Activated naive CD4-positive, alpha-beta T cell treated with Interleukin-2 at 50 U/mL for 16 hours (primary cell): Measurements from ENCODE around the gene IGF1R.

Experiments
- DNase-seq: peaks from one replicate; pipeline ENCODE4 v3.0.0-alpha.2; 2020

IGF1R gene

GRCh38 chr15:98712845-98713584, 64.7 kb downstream of the IGF1R start:
- DNase-seq = no peak

DNA sequence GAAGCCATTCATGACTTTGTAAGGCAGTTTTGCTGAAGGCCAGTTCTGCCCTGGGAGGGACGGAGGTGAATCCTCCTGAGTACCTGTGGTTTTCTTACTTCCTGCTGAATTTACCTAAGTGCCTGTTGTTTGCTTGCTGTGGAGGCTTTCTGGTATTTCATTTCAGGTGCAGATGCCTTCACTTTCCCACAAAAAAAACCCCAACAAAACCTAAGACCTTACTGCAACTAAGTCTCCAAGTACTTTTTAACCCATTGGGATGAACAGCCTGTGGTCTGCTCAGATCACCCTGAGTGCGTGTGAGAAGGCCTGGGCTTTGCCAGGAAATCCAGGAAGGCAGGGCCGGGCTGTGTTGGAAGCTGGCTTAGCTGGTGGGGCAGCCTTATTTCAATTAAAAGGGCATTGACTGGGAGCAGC, 65.3 kb downstream of the IGF1R start:
- no peak for DNase-seq

- DNase-seq = no peak
These were observed 66.6 kb downstream of the IGF1R start for GRCh38 chr15:98714922-98715321.

DNA sequence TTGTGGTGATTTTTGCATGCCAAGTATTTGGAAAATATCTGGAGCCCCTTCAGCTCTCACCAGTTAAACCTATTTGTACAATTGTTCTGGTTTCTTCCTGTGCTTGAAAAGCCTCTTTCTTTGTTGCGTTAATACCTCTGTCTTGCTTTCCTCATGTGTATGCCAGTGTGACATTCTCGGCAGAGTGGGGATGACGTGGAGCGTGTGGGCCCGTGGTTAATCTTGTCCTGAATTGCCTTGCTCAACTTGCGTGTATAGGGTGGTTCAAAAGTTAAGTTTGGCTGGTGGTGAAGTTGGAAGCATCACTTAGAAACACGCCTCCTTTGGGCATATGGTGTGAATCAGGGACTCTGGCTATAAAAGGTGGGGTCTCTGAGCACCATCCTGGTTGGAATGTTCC, 67.1 kb downstream of the IGF1R start:
- no peak for DNase-seq

GRCh38 chr15:98715890-98716443, 67.6 kb downstream of the IGF1R start:
- no peak for DNase-seq

DNA sequence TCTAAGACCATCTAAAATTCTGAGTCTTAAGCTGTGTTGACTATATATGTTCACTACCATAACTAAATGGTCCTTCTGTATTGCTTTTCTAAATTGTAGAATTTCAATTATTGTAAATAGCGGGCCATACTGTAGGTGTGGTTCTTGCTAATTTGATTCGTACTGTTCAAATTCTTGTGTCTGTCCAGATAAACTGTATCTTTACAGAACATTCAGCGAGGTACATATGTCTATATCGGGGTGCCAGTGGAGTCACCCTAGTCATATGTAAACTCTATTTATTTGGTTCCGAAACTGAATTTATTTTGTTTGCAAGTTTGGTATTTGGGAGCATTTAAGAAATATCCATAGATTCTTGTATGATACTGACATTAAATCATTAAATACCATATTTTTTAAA, 69.0 kb downstream of the IGF1R start:
- no peak for DNase-seq

GRCh38 chr15:98717942-98718341, 69.6 kb downstream of the IGF1R start:
- no peak for DNase-seq

DNA sequence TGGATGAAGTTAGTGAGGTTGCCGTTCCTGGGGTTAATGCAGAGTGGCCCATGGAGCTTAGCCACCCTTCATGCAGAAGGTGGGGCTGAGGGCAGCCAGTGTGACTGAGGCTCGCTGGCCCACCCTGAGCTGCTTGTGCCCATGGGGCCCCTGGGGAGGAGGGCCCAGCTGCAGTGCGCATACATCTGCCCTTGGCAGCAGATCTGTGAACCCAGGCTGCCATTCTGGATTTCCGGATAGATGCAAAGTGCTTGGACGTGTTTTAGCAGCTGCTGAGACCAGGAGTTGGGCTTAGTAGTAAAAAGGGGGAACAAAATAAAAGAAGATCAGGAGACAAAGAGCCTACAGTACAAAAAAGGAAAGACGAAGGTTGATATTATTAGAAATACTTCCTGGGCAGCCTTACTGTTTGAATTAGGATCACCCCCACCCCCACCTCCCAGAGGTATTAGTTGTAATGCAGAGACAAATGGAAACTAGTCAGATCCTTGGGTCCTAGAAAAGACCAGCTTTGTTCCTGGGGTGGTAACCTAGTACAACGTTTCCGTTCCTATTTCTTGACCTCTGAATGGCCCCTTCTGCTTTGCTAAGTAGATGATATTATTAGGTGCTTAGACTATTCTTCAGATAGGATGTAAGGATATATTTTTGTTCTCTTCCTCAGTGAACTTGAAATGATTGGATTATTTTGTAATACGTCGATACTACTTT, 70.2 kb downstream of the IGF1R start:
- DNase-seq = no peak

DNA sequence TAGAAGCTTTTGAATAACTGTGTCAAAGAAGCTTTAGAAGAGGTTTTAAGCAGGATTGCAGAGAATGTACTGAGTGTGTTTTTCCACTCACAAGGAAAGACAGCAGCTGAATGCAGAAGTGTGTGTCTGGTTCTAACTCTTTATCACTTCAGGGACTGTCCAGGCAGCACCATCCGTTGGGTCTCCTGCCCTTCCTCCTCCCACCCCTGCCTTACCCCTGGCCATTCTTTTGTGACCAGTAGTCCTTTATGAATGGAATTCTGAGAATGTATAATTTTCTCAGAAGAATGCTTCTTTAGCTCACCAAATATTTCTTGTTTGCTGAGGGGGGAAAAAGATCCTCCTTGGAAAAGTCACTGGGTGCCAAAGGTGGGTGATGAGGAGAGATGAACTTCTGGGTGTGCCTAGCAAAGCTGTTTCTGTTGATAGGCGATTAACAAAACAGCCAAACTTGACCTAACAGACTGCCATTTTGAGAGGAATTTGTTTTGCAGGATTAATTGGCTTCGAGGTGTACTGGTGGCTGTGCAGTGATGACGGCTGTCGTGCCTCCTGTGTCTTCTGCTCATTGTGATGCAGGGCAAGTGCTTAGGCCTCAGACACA, 70.9 kb downstream of the IGF1R start:
- DNase-seq = no peak

DNA sequence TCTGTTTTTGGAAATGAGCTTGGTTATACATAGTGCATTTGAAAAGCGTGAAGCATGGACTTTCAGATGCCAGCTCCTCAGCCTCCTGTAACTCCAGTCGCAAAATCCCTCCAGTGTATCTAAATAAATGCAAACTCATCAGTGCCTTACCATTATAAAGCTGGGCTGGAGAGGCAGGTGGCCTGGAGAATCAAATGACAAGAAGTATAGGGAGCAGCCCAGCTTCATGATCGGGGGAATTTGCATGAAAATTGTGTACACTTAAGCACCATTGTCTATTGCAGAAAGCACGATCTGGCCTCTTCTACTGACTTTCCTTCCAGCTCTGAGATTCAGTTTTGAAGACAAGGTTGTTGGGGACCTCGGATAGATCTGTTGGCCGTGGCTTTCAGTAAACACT, 71.7 kb downstream of the IGF1R start:
- no peak for DNase-seq

- DNase-seq = no peak
These were observed 72.5 kb downstream of the IGF1R start for GRCh38 chr15:98720577-98721565.

GRCh38 chr15:98722209-98722608, 73.9 kb downstream of the IGF1R start:
- no peak for DNase-seq

DNA sequence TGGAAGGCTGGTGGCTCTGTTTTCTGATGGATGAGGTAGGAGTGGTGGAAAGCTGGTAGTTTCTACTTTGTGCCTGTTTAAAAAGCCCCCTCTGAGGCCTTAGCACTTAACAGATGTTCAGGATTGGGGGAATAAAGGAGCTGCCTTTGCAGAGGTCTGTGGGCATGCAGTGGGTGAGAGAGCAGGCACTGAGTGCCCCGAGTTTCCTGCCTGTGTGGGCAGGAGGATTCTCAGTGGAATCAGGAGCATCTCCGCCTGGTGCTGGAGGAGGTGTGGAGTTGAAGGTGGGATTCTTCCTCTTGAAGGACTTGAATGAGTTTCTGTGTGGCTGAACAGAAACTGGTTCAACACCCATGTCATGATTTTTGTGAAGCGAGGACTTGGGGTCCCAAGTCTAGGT, 74.3 kb downstream of the IGF1R start:
- DNase-seq = no peak

GRCh38 chr15:98723195-98723594, 74.9 kb downstream of the IGF1R start:
- DNase-seq = no peak

GRCh38 chr15:98724048-98724447, 75.7 kb downstream of the IGF1R start:
- no peak for DNase-seq

- no peak for DNase-seq
These were observed 76.2 kb downstream of the IGF1R start for GRCh38 chr15:98724494-98724893.

- no peak for DNase-seq
These were observed 77.5 kb downstream of the IGF1R start for GRCh38 chr15:98725874-98726273.

- no peak for DNase-seq
These were observed 79.0 kb downstream of the IGF1R start for GRCh38 chr15:98727115-98728040.

- DNase-seq = no peak
These were observed 79.9 kb downstream of the IGF1R start for GRCh38 chr15:98728082-98728810.

GRCh38 chr15:98728811-98729160, 80.4 kb downstream of the IGF1R start:
- no peak for DNase-seq
